WTC11 (cell line): ENCODE results near the gene NAA20. TPM values are rescaled to one million over a fixed set of nuclear protein-coding genes. Genes with fewer than 3 reads are reported as not detected.

Experiments
- ATAC-seq: fragments of 200-7000 bp; cut with Tn5 transposase; 2 replicates; pipeline ENCODE4 v1.10.0; 2021; ENCODE audit warnings: mild to moderate bottlenecking, moderate library complexity
- CTCF ChIA-PET: fragments of 300-600 bp; sonication (Branson Sonifier 250); formaldehyde crosslinking; loops from one replicate; lab custom pipeline; 2021; ENCODE audit warnings: antibody characterized with exemption; lab: Charles Lee
- POLR2A ChIA-PET: fragments of 350-600 bp; sonication (Branson Sonifier 250); formaldehyde crosslinking; loops from one replicate; lab custom pipeline; 2021; ENCODE audit warnings: antibody characterized with exemption; lab: Charles Lee
- DNase-seq: peaks from one replicate; pipeline ENCODE4 v3.0.0; 2021; ENCODE audit warnings: low spot score
- H3K27ac Mint-ChIP-seq: 2 replicates; pipeline ENCODE4 v1.8.0; 2021; ENCODE audit warnings: mixed read lengths
- H3K27me3 Mint-ChIP-seq: 2 replicates; pipeline ENCODE4 v1.8.0; 2021; ENCODE audit warnings: low read depth, mild to moderate bottlenecking, moderate library complexity, mixed read lengths
- H3K36me3 Mint-ChIP-seq: 2 replicates; pipeline ENCODE4 v1.8.0; 2021; ENCODE audit warnings: mixed read lengths
- H3K4me1 Mint-ChIP-seq: 2 replicates; pipeline ENCODE4 v1.8.0; 2022; ENCODE audit warnings: mixed read lengths
- H3K4me3 Mint-ChIP-seq: 2 replicates; pipeline ENCODE4 v1.8.0; 2021; ENCODE audit warnings: mild to moderate bottlenecking, moderate library complexity, mixed read lengths
- H3K9me3 Mint-ChIP-seq: 2 replicates; pipeline ENCODE4 v1.8.0; 2021; ENCODE audit warnings: mixed read lengths
- ESRRA ChIP-seq: sonication (generic); formaldehyde crosslinking; IDR thresholded peaks from 2 replicates; pipeline ENCODE4 v1.8.1; 2022; ENCODE audit warnings: mild to moderate bottlenecking, missing genetic modification reagents, borderline replicate concordance
- FOXP1 ChIP-seq: sonication (generic); formaldehyde crosslinking; IDR thresholded peaks from 2 replicates; pipeline ENCODE4 v1.8.0; 2022; ENCODE audit warnings: missing genetic modification reagents, mild to moderate bottlenecking, moderate library complexity, borderline replicate concordance
- GRHL2 ChIP-seq: fragments of 250-450 bp; sonication (Bioruptor Pico); IDR thresholded peaks from 2 replicates; pipeline ENCODE4 v1.8.0; 2022; ENCODE audit warnings: mild to moderate bottlenecking, moderate library complexity; ENCODE audit not compliant: insufficient replicate concordance, severe bottlenecking
- HMGA2 ChIP-seq: fragments of 250-450 bp; sonication (Bioruptor Pico); IDR thresholded peaks from 2 replicates; pipeline ENCODE4 v1.4.0; 2021; ENCODE audit warnings: mild to moderate bottlenecking, moderate library complexity
- MLX ChIP-seq: sonication (generic); formaldehyde crosslinking; IDR thresholded peaks from 2 replicates; pipeline ENCODE4 v1.8.1; 2023; ENCODE audit warnings: mild to moderate bottlenecking, missing genetic modification reagents, moderate library complexity
- MXD4 ChIP-seq: fragments of 250-450 bp; sonication (Bioruptor Pico); IDR thresholded peaks from 2 replicates; pipeline ENCODE4 v1.8.0; 2021; ENCODE audit warnings: mild to moderate bottlenecking, moderate library complexity, borderline replicate concordance
- NFATC4 ChIP-seq: fragments of 250-450 bp; sonication (Bioruptor Pico); IDR thresholded peaks from 2 replicates; pipeline ENCODE4 v1.9.0; 2021; ENCODE audit warnings: mild to moderate bottlenecking
- PREB ChIP-seq: sonication (generic); formaldehyde crosslinking; IDR thresholded peaks from 2 replicates; pipeline ENCODE4 v1.8.1; 2022; ENCODE audit warnings: mild to moderate bottlenecking, missing genetic modification reagents, moderate library complexity, borderline replicate concordance
- RELA ChIP-seq: sonication (generic); formaldehyde crosslinking; IDR thresholded peaks from 2 replicates; pipeline ENCODE4 v1.8.1; 2022; ENCODE audit warnings: missing genetic modification reagents, mild to moderate bottlenecking, borderline replicate concordance
- SMAD3 ChIP-seq: sonication (generic); formaldehyde crosslinking; IDR thresholded peaks from 2 replicates; pipeline ENCODE4 v1.8.0; 2022; ENCODE audit warnings: missing genetic modification reagents, mild to moderate bottlenecking, borderline replicate concordance
- TP53 ChIP-seq: sonication (generic); formaldehyde crosslinking; IDR thresholded peaks from 2 replicates; pipeline ENCODE4 v1.8.1; 2023; ENCODE audit warnings: mild to moderate bottlenecking, missing genetic modification reagents
- ZBTB21 ChIP-seq: sonication (generic); formaldehyde crosslinking; IDR thresholded peaks from 2 replicates; pipeline ENCODE4 v1.8.1; 2023; ENCODE audit warnings: mild to moderate bottlenecking, missing genetic modification reagents, borderline replicate concordance
- ZBTB43 ChIP-seq: sonication (generic); formaldehyde crosslinking; IDR thresholded peaks from 2 replicates; pipeline ENCODE4 v1.8.1; 2023; ENCODE audit warnings: mild to moderate bottlenecking, missing genetic modification reagents
- ZMAT4 ChIP-seq: fragments of 250-450 bp; sonication (Bioruptor Pico); IDR thresholded peaks from 2 replicates; pipeline ENCODE4 v1.9.0; 2021; ENCODE audit warnings: mild to moderate bottlenecking
- ZNF121 ChIP-seq: sonication (generic); formaldehyde crosslinking; IDR thresholded peaks from 2 replicates; pipeline ENCODE4 v1.8.0; 2023; ENCODE audit warnings: missing genetic modification reagents
- ZNF138 ChIP-seq: sonication (generic); formaldehyde crosslinking; conservative IDR thresholded peaks from 2 replicates; pipeline ENCODE4 v1.8.1; 2022; ENCODE audit warnings: mild to moderate bottlenecking, moderate library complexity, missing genetic modification reagents
- ZNF263 ChIP-seq: sonication (generic); formaldehyde crosslinking; IDR thresholded peaks from 2 replicates; pipeline ENCODE4 v1.8.1; 2022; ENCODE audit warnings: low read depth, mild to moderate bottlenecking, moderate library complexity, missing genetic modification reagents
- ZNF281 ChIP-seq: sonication (generic); formaldehyde crosslinking; IDR thresholded peaks from 2 replicates; pipeline ENCODE4 v1.8.0; 2023; ENCODE audit warnings: mild to moderate bottlenecking, missing genetic modification reagents
- ZNF317 ChIP-seq: sonication (generic); formaldehyde crosslinking; IDR thresholded peaks from 2 replicates; pipeline ENCODE4 v1.8.1; 2023; ENCODE audit warnings: low read depth, mild to moderate bottlenecking, moderate library complexity, missing genetic modification reagents, borderline replicate concordance
- ZNF416 ChIP-seq: fragments of 250-450 bp; sonication (Bioruptor Pico); IDR thresholded peaks from 2 replicates; pipeline ENCODE4 v1.9.0; 2021; ENCODE audit warnings: mild to moderate bottlenecking, inconsistent platforms
- total RNA-seq: library from RNA; stranded (reverse); gene quantifications from 3 replicates; pipeline ENCODE4 v1.2.3, GENCODE V29; 2021
- TF ChIP-seq, protein P1 (sequence below): sonication (generic); formaldehyde crosslinking; IDR thresholded peaks from 2 replicates; pipeline ENCODE4 v1.8.1; 2023; ENCODE audit warnings: mild to moderate bottlenecking, moderate library complexity, missing genetic modification reagents
- TF ChIP-seq, protein P2 (sequence below): sonication (generic); formaldehyde crosslinking; IDR thresholded peaks from 2 replicates; pipeline ENCODE4 v1.8.0; 2022; ENCODE audit warnings: mild to moderate bottlenecking, missing genetic modification reagents
- TF ChIP-seq, protein P3 (sequence below): sonication (generic); formaldehyde crosslinking; IDR thresholded peaks from 2 replicates; pipeline ENCODE4 v1.8.1; 2022; ENCODE audit warnings: mild to moderate bottlenecking, moderate library complexity, missing genetic modification reagents

Gene NAA20
- total RNA-seq, 1 experiment from 2014 or later: 34.0 TPM

- Mint-ChIP-seq H3K9me3 (no peaks in the 10 kb centered on the region), H3K27ac (peak overlapping the region; percentile 37), H3K36me3 (peaks cover 80% of the 10 kb centered on the region), H3K4me1 (peaks cover 5% of the 10 kb centered on the region), H3K27me3 (no peaks in the 10 kb centered on the region), H3K4me3 (no peak overlapping the region)
- CTCF ChIA-PET: no interaction called here
- TF ChIP-seq HMGA2: no peak
- no peak for TF ChIP-seq ZMAT4
- TF ChIP-seq ZNF121: no peak
- no peak for TF ChIP-seq ZNF317 (CRISPR knock-in tag)
- TF ChIP-seq MLX (CRISPR knock-in tag): no peak
- TF ChIP-seq, protein P1, sequence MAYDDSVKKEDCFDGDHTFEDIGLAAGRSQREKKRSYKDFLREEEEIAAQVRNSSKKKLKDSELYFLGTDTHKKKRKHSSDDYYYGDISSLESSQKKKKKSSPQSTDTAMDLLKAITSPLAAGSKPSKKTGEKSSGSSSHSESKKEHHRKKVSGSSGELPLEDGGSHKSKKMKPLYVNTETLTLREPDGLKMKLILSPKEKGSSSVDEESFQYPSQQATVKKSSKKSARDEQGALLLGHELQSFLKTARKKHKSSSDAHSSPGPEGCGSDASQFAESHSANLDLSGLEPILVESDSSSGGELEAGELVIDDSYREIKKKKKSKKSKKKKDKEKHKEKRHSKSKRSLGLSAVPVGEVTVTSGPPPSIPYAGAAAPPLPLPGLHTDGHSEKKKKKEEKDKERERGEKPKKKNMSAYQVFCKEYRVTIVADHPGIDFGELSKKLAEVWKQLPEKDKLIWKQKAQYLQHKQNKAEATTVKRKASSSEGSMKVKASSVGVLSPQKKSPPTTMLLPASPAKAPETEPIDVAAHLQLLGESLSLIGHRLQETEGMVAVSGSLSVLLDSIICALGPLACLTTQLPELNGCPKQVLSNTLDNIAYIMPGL (CRISPR knock-in tag): no peak
- TF ChIP-seq PREB (CRISPR knock-in tag): no peak
- TF ChIP-seq ZNF281 (CRISPR knock-in tag): no peak
- TF ChIP-seq GRHL2: no peak
- TF ChIP-seq, protein P2, sequence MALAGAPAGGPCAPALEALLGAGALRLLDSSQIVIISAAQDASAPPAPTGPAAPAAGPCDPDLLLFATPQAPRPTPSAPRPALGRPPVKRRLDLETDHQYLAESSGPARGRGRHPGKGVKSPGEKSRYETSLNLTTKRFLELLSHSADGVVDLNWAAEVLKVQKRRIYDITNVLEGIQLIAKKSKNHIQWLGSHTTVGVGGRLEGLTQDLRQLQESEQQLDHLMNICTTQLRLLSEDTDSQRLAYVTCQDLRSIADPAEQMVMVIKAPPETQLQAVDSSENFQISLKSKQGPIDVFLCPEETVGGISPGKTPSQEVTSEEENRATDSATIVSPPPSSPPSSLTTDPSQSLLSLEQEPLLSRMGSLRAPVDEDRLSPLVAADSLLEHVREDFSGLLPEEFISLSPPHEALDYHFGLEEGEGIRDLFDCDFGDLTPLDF (CRISPR knock-in tag): no peak
- no peak for TF ChIP-seq SMAD3
- no peak for TF ChIP-seq ESRRA (CRISPR knock-in tag)
- TF ChIP-seq FOXP1 (CRISPR knock-in tag): no peak
- TF ChIP-seq, protein P3, sequence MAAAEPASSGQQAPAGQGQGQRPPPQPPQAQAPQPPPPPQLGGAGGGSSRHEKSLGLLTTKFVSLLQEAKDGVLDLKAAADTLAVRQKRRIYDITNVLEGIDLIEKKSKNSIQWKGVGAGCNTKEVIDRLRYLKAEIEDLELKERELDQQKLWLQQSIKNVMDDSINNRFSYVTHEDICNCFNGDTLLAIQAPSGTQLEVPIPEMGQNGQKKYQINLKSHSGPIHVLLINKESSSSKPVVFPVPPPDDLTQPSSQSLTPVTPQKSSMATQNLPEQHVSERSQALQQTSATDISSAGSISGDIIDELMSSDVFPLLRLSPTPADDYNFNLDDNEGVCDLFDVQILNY (CRISPR knock-in tag): no peak
- TF ChIP-seq ZNF416: no peak
- DNase-seq (no peak), ATAC-seq (no peak)
- POLR2A ChIA-PET: interaction anchor here (0.7 kb wide), 1 partner anchor 204 kb away, joined by 3 read pairs; no protein-coding TSS in a partner anchor
Observed at GRCh38 chr20:20037960-20038359, 20.8 kb downstream of the NAA20 start.

DNA sequence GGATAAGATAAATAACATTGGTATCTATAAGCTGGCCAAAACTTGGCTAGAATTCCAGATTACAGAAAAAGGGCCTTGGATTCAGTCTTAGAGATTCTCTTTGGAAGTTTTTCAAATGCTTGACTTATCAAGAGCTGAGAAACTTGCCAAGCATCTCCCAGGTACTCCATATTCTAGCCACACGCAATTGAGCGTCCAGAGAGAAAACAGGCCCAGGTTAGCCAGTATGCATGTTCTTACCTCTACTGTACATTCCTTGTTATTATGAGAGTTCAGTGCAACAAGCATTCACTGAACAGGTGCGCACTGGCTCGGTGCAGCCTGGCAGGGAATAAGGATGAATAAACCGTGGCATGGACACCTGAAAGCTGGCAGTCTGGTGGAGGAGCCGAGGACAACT is 21.4 kb downstream of the NAA20 start:
- Mint-ChIP-seq H3K27ac (peak overlapping the region; percentile 37), H3K9me3 (no peaks in the 10 kb centered on the region), H3K27me3 (no peaks in the 10 kb centered on the region), H3K4me1 (peaks cover 5% of the 10 kb centered on the region), H3K4me3 (no peak overlapping the region)
- ChIA-PET POLR2A (no interaction called here), CTCF (no interaction called here)
- DNase-seq: no peak
- no peak for TF ChIP-seq RELA (CRISPR knock-in tag)
- TF ChIP-seq TP53 (CRISPR knock-in tag): no peak
- TF ChIP-seq MXD4 (CRISPR knock-in tag): no peak
- no peak for TF ChIP-seq ZBTB43
- TF ChIP-seq NFATC4 (CRISPR knock-in tag): no peak
- TF ChIP-seq ZNF263: no peak
- TF ChIP-seq FOXP1 (CRISPR knock-in tag): no peak
- no peak for TF ChIP-seq ZNF138 (CRISPR knock-in tag)
- TF ChIP-seq ZBTB21 (CRISPR knock-in tag): no peak
- TF ChIP-seq, all 79 proteins: peak for 0
- ATAC-seq: no peak
- peaks cover 86% of the 10 kb centered on the region for H3K36me3 Mint-ChIP-seq
